ENCODE results near the gene AGPAT2. TPM values are rescaled to one million over a fixed set of nuclear protein-coding genes. Genes with fewer than 3 reads are reported as not detected.
A peak's percentile ranks its signal among the peaks of the same experiment; 100 is the strongest.

The AGPAT2 gene
- total RNA-seq, 4 donors from 2014 or later, result 28.8 to 43.6 (median 38.4) TPM

DNA sequence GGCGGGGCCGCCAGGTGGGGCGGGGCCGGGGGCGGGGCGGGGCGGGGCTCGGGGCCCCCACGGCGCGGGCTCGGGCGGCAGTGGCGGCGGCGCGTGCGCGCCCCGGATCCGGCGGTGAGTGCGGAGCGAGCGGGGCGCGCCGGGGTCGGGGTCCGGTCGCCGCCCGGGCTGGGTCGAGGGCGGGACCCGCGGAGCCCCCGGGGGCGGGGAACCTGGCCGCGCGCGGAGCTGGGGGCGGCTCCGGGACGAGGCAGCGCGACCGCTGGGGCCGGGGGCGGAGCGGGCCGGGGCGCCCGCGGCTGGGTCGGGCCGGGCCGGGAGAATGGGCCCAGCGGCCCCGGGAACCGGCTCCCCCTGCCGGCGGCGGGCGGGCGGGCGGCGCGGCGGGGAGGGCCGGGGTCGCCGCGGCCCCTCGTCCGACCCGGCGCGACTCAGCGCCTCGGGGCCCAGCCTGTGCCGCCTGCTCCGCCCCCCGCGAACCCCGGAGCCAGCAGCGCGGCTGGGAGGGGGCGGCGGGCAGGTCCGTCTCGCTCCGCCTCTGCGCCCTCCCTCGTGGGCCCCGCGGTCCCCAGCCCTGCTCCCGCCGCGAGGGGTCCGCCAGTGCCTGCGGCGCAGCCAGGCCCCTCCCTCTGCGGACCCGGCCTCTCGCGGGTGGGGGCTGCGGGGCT, 21.4 kb downstream of the AGPAT2 start:
- H3K27ac ChIP-seq, result peak overlapping the region in 3 of 4 donors; percentile 54 to 68 (median 54)
- no peak for TF ChIP-seq POLR2AphosphoS5 (IDR thresholded peaks at IDR 0.05)
- TF ChIP-seq POLR2A (IDR thresholded peaks at IDR 0.05), result no peak
- TF ChIP-seq EP300 (IDR thresholded peaks at IDR 0.05), result no peak
- TF ChIP-seq, protein P1, sequence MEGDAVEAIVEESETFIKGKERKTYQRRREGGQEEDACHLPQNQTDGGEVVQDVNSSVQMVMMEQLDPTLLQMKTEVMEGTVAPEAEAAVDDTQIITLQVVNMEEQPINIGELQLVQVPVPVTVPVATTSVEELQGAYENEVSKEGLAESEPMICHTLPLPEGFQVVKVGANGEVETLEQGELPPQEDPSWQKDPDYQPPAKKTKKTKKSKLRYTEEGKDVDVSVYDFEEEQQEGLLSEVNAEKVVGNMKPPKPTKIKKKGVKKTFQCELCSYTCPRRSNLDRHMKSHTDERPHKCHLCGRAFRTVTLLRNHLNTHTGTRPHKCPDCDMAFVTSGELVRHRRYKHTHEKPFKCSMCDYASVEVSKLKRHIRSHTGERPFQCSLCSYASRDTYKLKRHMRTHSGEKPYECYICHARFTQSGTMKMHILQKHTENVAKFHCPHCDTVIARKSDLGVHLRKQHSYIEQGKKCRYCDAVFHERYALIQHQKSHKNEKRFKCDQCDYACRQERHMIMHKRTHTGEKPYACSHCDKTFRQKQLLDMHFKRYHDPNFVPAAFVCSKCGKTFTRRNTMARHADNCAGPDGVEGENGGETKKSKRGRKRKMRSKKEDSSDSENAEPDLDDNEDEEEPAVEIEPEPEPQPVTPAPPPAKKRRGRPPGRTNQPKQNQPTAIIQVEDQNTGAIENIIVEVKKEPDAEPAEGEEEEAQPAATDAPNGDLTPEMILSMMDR (IDR thresholded peaks at IDR 0.05), result peak in 1 of 4 experiments; percentile 22
- peaks cover 0 to 18% (median 5%) of the 10 kb centered on the region in 3 donors for H3K4me1 ChIP-seq
- H3K27me3 ChIP-seq, result peaks cover 90% of the 10 kb centered on the region
- H3K9me3 ChIP-seq, result no peaks in the 10 kb centered on the region
- no CpG with 5 or more reads among the region's 109 CpGs for WGBS, 2 donors (ENCODE audit: low coverage in 1 of 2)
- peak overlapping the region; percentile 7 to 57 for H3K4me3 ChIP-seq
- H3K36me3 ChIP-seq, result no peaks in the 10 kb centered on the region
- peak; percentile 13 for ATAC-seq

DNA sequence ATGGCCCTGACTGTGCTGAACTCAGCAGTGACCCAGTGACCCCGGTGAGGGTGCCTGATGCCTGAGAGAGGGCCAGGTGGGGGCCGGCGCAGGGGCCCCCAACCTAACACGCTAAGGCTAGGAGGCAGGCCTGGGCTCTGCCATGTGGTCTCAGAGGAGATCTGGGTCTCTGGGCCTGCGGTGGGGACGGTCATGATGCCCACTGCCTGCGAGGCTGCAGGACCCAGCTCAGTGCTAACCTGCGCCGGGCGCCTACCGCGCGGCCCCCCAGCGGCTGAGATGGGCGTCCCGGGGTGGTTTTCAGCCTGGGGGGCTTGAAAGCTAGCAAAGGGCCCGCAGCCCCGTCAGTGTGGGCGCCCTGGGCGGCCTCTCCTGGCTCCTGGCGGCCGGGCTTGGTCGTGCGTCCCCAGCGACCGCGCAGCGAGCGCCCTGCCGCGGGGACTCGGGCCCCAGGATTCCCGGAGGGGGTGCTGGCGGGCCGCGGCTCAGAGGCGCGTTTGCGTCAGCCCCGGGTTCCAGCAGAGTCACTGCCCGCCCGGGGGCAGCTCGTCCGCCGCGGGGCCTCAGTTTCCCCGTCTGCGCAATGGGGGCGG, 22.1 kb downstream of the AGPAT2 start:
- Histone ChIP-seq H3K36me3 (no peaks in the 10 kb centered on the region), H3K27ac (peak overlapping the region in 3 of 4 donors; percentile 68 to 72 (median 70)), H3K4me3 (peak overlapping the region; percentile 3 to 57), H3K27me3 (peaks cover 90% of the 10 kb centered on the region), H3K9me3 (no peaks in the 10 kb centered on the region), H3K4me1 (peaks cover 0 to 18% (median 5%) of the 10 kb centered on the region in 3 donors)
- no CpG with 5 or more reads among the region's 49 CpGs for WGBS, 2 donors (ENCODE audit: low coverage in 1 of 2)
- no peak for TF ChIP-seq EP300 (IDR thresholded peaks at IDR 0.05)
- TF ChIP-seq, protein P1 (IDR thresholded peaks at IDR 0.05), result peak in 3 of 4 experiments; percentile 31 to 47 (median 42)
- peak; percentile 21 for ATAC-seq

DNA sequence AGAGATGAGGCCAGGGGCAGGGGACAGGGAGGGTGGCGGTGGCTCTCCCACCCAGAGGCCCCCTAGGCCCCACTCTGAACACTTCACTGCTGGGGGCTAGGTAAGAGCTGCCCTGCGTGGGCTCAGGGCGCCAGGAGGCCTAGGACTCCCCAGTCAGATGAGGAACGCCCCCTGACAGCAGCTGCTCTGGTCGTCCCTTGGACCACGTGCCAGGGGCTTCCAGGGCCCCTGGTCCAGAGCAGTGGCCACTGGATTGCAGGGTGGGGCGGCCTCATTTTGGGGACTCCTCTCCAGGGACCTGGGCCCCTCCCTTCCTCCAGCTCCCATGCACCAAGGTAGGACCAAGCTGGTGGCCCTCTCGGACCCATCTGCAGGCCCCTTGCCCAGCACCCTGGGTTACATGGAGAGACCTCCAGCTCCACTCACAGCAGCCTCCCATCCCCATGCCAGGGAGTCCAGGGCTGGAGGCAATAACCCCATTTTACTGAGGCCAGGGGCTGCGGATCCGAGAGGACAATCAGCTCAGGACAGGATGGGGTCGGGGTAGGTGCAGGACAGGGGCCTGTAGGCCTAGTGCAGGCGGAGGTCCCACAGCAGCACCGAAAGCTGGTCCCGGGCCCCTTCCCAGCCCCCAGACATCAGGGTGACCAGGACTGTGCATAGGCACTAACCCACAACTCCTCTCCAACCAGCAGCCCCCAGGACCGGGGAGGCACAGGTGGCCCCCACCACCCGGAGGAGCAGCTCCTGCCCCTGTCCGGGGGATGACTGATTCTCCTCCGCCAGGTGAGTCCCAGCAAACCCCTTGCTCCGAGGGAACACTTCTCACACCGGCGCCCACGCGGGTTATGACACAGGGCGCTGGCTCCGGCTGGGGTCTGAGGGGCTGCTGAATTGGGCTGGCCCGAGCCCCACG, 23.0 kb downstream of the AGPAT2 start:
- Histone ChIP-seq H3K9me3 (no peaks in the 10 kb centered on the region), H3K27ac (peak overlapping the region in 3 of 4 donors; percentile 68 to 72 (median 70)), H3K27me3 (peaks cover 92% of the 10 kb centered on the region), H3K36me3 (no peaks in the 10 kb centered on the region), H3K4me1 (peaks cover 0 to 18% (median 5%) of the 10 kb centered on the region in 3 donors), H3K4me3 (peak overlapping the region; percentile 13 to 57)
- 67% methylated on average over 3 of the region's 27 CpGs; no CpG with 5 or more reads in 1 of the 2 donors for WGBS, 2 donors (ENCODE audit: low coverage in 1 of 2)
- TF ChIP-seq EP300 (IDR thresholded peaks at IDR 0.05) (no peak), POLR2A (IDR thresholded peaks at IDR 0.05) (no peak), POLR2AphosphoS5 (IDR thresholded peaks at IDR 0.05) (no peak)
- TF ChIP-seq, protein P1 (IDR thresholded peaks at IDR 0.05), result no peak
- ATAC-seq, result no peak

DNA sequence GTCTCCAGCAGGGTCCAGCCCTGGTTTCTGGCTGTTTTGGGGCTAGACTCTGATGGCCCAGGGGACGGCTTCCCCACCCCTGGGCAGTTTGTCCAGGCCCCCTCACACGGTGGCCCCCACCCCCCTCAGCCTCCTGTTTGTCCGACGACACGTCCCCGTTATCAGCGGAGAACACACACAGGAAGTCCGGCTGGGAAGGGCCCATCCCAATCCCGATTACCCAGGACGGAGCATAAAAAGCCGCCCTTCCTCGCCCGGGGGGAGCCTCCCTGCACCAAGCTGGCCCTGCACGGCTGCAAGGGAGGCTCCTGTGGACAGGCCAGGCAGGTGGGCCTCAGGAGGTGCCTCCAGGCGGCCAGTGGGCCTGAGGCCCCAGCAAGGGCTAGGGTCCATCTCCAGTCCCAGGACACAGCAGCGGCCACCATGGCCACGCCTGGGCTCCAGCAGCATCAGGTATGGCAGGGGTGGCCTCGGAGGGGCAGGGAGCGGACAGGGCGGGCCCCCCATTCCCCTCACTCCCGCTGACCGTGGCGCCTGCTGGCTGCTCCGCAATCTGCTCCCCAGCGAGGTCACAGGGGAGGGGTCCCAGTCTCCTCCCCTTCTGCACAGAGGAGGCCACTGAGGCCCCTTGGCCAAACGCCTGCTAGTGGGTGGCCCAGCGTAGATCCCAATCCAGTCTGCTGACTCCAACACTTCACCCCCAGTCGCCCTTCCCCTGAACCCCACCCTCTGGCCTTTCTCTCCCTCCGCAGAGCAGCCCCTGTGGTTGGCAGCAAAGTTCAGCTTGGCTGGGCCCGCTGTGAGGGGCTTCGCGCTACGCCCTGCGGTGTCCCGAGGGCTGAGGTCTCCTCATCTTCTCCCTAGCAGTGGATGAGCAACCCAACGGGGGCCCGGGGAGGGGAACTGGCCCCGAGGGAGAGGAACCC, 24.3 kb downstream of the AGPAT2 start, which contains the start of gene EGFL7:
Gene EGFL7, plus strand, starts transcription at position 261 of the 926 bp plus-strand sequence. CDS start 5,367 bp downstream, outside the sequence.
- Histone ChIP-seq H3K27me3 (peaks cover 95% of the 10 kb centered on the region), H3K9me3 (no peaks in the 10 kb centered on the region), H3K36me3 (no peaks in the 10 kb centered on the region), H3K4me1 (peaks cover 0 to 18% (median 5%) of the 10 kb centered on the region in 3 donors), H3K4me3 (peak within 1 kb of the TSS; percentile 14 to 57), H3K27ac (peak within 1 kb of the TSS in 3 of 4 donors; percentile 70 to 72 (median 72))
- 90% methylated on average over 2 of the region's 38 CpGs; no CpG with 5 or more reads in 1 of the 2 donors for WGBS, 2 donors (ENCODE audit: low coverage in 1 of 2)
- TF ChIP-seq EP300 (IDR thresholded peaks at IDR 0.05) (no peak), POLR2AphosphoS5 (IDR thresholded peaks at IDR 0.05) (peak; percentile 75), POLR2A (IDR thresholded peaks at IDR 0.05) (peak; percentile 67 to 68)
- TF ChIP-seq, protein P1 (IDR thresholded peaks at IDR 0.05), result no peak
- peak; percentile 48 for ATAC-seq

All from gastroesophageal sphincter (tissue), 4 donors.